ENCODE measurements around the gene STRN. TPM values are rescaled to one million over a fixed set of nuclear protein-coding genes. Genes with fewer than 3 reads are reported as not detected.

STRN gene
- total RNA-seq, 3 donors from 2014 or later: 36.1 to 45.7 (median 37.7) TPM

GRCh38 chr2:36801088-36801487, 165.2 kb downstream of the STRN start:
- Histone ChIP-seq H3K36me3 (ENCODE audit: low read depth) (no peaks in the 10 kb centered on the region), H3K9me3 (no peaks in the 10 kb centered on the region), H3K4me1 (ENCODE audit: low read depth) (no peaks in the 10 kb centered on the region), H3K4me3 (no peak overlapping the region)
- TF ChIP-seq, protein P1, sequence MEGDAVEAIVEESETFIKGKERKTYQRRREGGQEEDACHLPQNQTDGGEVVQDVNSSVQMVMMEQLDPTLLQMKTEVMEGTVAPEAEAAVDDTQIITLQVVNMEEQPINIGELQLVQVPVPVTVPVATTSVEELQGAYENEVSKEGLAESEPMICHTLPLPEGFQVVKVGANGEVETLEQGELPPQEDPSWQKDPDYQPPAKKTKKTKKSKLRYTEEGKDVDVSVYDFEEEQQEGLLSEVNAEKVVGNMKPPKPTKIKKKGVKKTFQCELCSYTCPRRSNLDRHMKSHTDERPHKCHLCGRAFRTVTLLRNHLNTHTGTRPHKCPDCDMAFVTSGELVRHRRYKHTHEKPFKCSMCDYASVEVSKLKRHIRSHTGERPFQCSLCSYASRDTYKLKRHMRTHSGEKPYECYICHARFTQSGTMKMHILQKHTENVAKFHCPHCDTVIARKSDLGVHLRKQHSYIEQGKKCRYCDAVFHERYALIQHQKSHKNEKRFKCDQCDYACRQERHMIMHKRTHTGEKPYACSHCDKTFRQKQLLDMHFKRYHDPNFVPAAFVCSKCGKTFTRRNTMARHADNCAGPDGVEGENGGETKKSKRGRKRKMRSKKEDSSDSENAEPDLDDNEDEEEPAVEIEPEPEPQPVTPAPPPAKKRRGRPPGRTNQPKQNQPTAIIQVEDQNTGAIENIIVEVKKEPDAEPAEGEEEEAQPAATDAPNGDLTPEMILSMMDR (IDR thresholded peaks at IDR 0.05): no peak
- intact Hi-C loops (cut with DNase I, micrococcal nuclease): no loop called here
- no peak for DNase-seq
- ATAC-seq: no peak

- ATAC-seq: peak; percentile 12
- intact Hi-C loops (cut with DNase I, micrococcal nuclease): no loop called here
- Histone ChIP-seq H3K9me3 (no peaks in the 10 kb centered on the region), H3K4me1 (ENCODE audit: low read depth) (no peaks in the 10 kb centered on the region), H3K4me3 (no peak overlapping the region), H3K36me3 (ENCODE audit: low read depth) (no peaks in the 10 kb centered on the region)
- no peak for DNase-seq
- TF ChIP-seq, protein P1 (IDR thresholded peaks at IDR 0.05): no peak
These were observed 166.0 kb downstream of the STRN start for GRCh38 chr2:36800381-36800780.

DNA sequence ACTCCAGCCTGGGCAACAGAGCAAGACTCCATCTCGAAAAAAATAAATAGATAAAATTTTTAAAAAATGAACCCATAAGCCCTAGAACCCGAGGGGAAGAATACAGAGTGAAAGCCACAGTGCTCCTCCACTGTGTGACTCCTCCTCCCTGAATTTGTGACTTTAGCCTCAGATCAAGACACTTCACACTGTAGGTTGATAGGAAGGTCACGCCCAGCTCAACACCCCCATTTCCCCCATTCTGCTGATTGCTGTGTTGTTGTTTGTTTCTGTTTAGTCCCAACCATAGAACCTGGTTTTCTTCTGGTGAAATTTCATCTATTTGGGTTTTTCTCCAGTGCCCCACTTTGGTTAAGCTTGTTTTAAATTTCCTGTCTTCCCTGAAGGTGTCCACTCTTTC, 167.6 kb downstream of the STRN start:
- intact Hi-C loops (cut with DNase I, micrococcal nuclease): no loop called here
- DNase-seq: no peak
- H3K36me3 ChIP-seq (ENCODE audit: low read depth): no peaks in the 10 kb centered on the region
- H3K9me3 ChIP-seq: no peaks in the 10 kb centered on the region
- H3K4me1 ChIP-seq (ENCODE audit: low read depth): no peaks in the 10 kb centered on the region
- TF ChIP-seq, protein P1 (IDR thresholded peaks at IDR 0.05): no peak
- ATAC-seq: no peak
- H3K4me3 ChIP-seq: no peak overlapping the region

DNA sequence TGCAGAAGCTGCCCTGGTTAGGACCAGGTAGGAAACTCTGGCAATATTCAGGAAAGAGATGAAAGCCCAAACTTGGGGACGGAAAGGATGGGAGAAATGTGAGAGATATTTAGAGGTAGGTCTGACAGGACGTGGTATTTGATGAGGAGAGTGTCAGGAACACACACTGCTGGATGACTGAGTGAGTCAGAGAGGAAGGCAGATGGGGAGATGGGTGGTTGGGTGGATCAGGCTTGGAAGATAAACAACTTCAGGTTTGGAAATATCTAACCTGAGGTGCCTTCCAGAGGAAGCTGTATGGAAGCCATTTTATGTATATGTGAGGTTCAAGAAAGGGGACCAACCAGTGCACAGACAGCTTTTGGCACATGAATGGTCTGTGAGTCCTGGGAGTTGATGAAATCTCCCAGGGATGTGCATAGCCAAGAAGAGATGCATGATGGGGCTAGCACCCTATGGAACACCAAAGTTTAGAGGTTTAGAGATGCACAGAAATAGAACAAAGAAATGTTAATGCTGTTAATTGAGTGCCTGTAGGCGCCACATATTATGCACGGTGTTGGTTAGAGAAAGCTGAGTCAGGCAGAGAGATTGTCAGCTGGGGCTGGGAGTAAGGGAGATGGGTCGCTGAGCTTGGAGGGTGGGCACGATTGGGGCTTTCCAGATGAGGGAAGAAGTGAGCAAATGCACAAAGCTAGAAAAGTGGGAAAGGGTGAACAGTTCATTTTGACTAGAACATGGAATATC, 168.8 kb downstream of the STRN start:
- no peak for ATAC-seq
- Histone ChIP-seq H3K4me1 (ENCODE audit: low read depth) (no peaks in the 10 kb centered on the region), H3K9me3 (no peaks in the 10 kb centered on the region), H3K36me3 (ENCODE audit: low read depth) (no peaks in the 10 kb centered on the region), H3K4me3 (no peak overlapping the region)
- no peak for DNase-seq
- TF ChIP-seq, protein P1 (IDR thresholded peaks at IDR 0.05): no peak
- intact Hi-C loops (cut with DNase I, micrococcal nuclease): no loop called here

Other genes starting within 250 kb of the STRN start
- 10 to 100 TPM; 18.1 to 25.5 (median 22.1) TPM for gene HEATR5B, start 117.8 kb upstream of the STRN start, total RNA-seq
- 1 to 10 TPM; 5.6 to 7.8 (median 6.4) TPM for gene GPATCH11, start 118.0 kb upstream of the STRN start, total RNA-seq
- gene EIF2AK2, start 190.4 kb upstream of the STRN start, total RNA-seq: 10 to 100 TPM; 27.5 to 48.8 (median 33.2) TPM
- not detected for gene SULT6B1, start 222.1 kb upstream of the STRN start, total RNA-seq
- gene CEBPZOS, start 230.0 kb upstream of the STRN start, total RNA-seq: 10 to 100 TPM; 34.2 to 50.5 (median 37.8) TPM